Measurements from ENCODE around the gene SMS.

DNA sequence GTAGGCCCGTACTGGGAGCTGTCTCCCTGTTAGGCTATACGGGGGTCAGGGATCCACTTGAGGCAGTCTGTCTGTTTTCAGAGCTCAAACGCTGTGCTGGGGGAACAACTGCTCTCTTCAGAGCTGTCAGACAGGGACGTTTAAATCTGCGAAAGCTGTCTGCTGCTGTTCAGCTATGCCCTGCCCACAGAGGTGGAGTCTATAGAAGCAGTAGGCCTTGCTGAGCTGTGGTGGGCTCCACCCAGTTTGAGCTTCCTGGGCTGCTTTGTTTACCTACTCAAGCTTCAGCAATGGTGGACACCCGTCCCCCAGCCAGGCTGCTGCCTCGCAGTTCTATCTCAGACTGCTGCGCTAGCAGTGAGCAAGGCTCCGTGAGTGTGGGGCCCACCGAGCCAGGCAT is 64.4 kb downstream of the SMS start:
- TF ChIP-seq, protein P1, sequence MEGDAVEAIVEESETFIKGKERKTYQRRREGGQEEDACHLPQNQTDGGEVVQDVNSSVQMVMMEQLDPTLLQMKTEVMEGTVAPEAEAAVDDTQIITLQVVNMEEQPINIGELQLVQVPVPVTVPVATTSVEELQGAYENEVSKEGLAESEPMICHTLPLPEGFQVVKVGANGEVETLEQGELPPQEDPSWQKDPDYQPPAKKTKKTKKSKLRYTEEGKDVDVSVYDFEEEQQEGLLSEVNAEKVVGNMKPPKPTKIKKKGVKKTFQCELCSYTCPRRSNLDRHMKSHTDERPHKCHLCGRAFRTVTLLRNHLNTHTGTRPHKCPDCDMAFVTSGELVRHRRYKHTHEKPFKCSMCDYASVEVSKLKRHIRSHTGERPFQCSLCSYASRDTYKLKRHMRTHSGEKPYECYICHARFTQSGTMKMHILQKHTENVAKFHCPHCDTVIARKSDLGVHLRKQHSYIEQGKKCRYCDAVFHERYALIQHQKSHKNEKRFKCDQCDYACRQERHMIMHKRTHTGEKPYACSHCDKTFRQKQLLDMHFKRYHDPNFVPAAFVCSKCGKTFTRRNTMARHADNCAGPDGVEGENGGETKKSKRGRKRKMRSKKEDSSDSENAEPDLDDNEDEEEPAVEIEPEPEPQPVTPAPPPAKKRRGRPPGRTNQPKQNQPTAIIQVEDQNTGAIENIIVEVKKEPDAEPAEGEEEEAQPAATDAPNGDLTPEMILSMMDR (IDR thresholded peaks at IDR 0.05) = no peak
- no peak for TF ChIP-seq POLR2A (IDR thresholded peaks at IDR 0.05)

Data from breast epithelium (tissue), 3 donors.